SK-N-SH (cell line): ENCODE measurements around the gene SELENOP. TPM values are rescaled to one million over a fixed set of nuclear protein-coding genes. Genes with fewer than 3 reads are reported as not detected.

ENCODE experiments used
- CTCF ChIA-PET: fragments of 300-600, 350-600 bp; formaldehyde crosslinking; extraction: SDS; loops from one replicate; lab custom pipeline; 2021; lab: Yijun Ruan, JAX
- POLR2A ChIA-PET: fragments of 350-600 bp; sonication (Branson Sonifier 250); formaldehyde crosslinking; extraction: SDS; loops from one replicate; lab custom pipeline; 2020; ENCODE audit warnings: antibody characterized with exemption, inconsistent platforms; lab: Yijun Ruan, JAX
- DNase-seq: peaks from one replicate; pipeline ENCODE4 v3.0.0; 2012
- H2AFZ ChIP-seq: fragments of 200-600 bp; sonication (generic); 2 replicates; pipeline ENCODE4 v1.8.1; 2016; ENCODE audit warnings: antibody characterized with exemption, mild to moderate bottlenecking, low read depth
- H3F3A ChIP-seq: fragments of 200-600 bp; sonication (generic); replicated peaks from 2 replicates; pipeline ENCODE3; 2016; ENCODE audit warnings: antibody characterized with exemption, mild to moderate bottlenecking; ENCODE audit not compliant: insufficient read depth
- H3K27ac ChIP-seq, 2 experiments: fragments of 200-500 bp in 1 of 2; fragments of 200-600 bp in 1 of 2; sonication (Bioruptor generic) in 1 of 2; sonication (generic), shearing (Covaris generic) in 1 of 2; 2 replicates each; pipeline versions ENCODE4 v1.5.1 to v1.6.1; 2014 to 2016; ENCODE audit warnings: low read depth in 2 of 2, inconsistent platforms in 1 of 2, low read length in 1 of 2, mild to moderate bottlenecking in 1 of 2, mixed read lengths in 1 of 2
- H3K27me3 ChIP-seq: fragments of 200-600 bp; sonication (generic), shearing (Covaris generic); 2 replicates; pipeline ENCODE4 v1.6.1; 2016; ENCODE audit warnings: mixed run types; ENCODE audit not compliant: insufficient read depth
- H3K36me3 ChIP-seq, 2 experiments: fragments of 200-500 bp in 1 of 2; fragments of 200-600 bp in 1 of 2; sonication (Bioruptor generic) in 1 of 2; sonication (generic) in 1 of 2; replicated peaks in 1 of 2; 2 replicates each; pipeline versions ENCODE3 to v1.5.1; 2014 to 2016; ENCODE audit warnings: low read length in 1 of 2, mild to moderate bottlenecking in 1 of 2; ENCODE audit not compliant: insufficient read depth in 2 of 2, control insufficient read depth in 1 of 2
- H3K4me1 ChIP-seq, 2 experiments: fragments of 200-500 bp in 1 of 2; fragments of 200-600 bp in 1 of 2; sonication (Bioruptor generic) in 1 of 2; sonication (generic), shearing (Covaris generic) in 1 of 2; 2 replicates each; pipeline versions ENCODE4 v1.5.1 to v1.6.1; 2014 to 2016; ENCODE audit warnings: low read depth in 1 of 2, low read length in 1 of 2, mixed run types in 1 of 2; ENCODE audit not compliant: insufficient read depth in 2 of 2, control insufficient read depth in 1 of 2
- H3K4me2 ChIP-seq: fragments of 200-600 bp; sonication (generic), shearing (Covaris generic); 2 replicates; pipeline ENCODE4 v1.6.1; 2017; ENCODE audit warnings: mixed run types
- H3K4me3 ChIP-seq, 2 experiments: fragments of 200-500 bp in 1 of 2; fragments of 200-600 bp in 1 of 2; sonication (Bioruptor generic) in 1 of 2; sonication (generic), shearing (Covaris generic) in 1 of 2; 2 replicates each; pipeline versions ENCODE4 v1.5.1 to v1.8.1; 2014 to 2016; ENCODE audit warnings: low read depth in 2 of 2, inconsistent platforms in 1 of 2, low read length in 1 of 2, mild to moderate bottlenecking in 1 of 2, mixed read lengths in 1 of 2, moderate library complexity in 1 of 2
- H3K79me2 ChIP-seq: fragments of 200-600 bp; sonication (generic); 2 replicates; pipeline ENCODE4 v1.8.1; 2017; ENCODE audit warnings: mild to moderate bottlenecking; ENCODE audit not compliant: insufficient read depth
- H3K9ac ChIP-seq: fragments of 200-600 bp; sonication (generic); 2 replicates; pipeline ENCODE4 v1.6.1; 2017; ENCODE audit warnings: mixed run types
- H3K9me2 ChIP-seq: fragments of 200-600 bp; sonication (generic); 2 replicates; pipeline ENCODE4 v1.6.1; 2017; ENCODE audit warnings: mixed run types
- H3K9me3 ChIP-seq: fragments of 200-600 bp; sonication (generic); 2 replicates; pipeline ENCODE4 v1.6.1; 2017; ENCODE audit warnings: mixed run types, mild to moderate bottlenecking, moderate library complexity
- H4K20me1 ChIP-seq: fragments of 200-600 bp; sonication (generic); 2 replicates; pipeline ENCODE4 v1.6.1; 2017; ENCODE audit warnings: mild to moderate bottlenecking, mixed run types; ENCODE audit not compliant: insufficient read depth
- FOXM1 ChIP-seq: IDR thresholded peaks from 2 replicates; pipeline ENCODE4 v1.4.0; 2012; ENCODE audit warnings: low read depth, mild to moderate bottlenecking
- MAX ChIP-seq: IDR thresholded peaks from 2 replicates; pipeline ENCODE4 v1.4.0; 2012; ENCODE audit warnings: low read depth
- NFIC ChIP-seq: IDR thresholded peaks from 2 replicates; pipeline ENCODE4 v1.4.0; 2012; ENCODE audit warnings: borderline replicate concordance
- POLR2AphosphoS5 ChIP-seq: IDR thresholded peaks from 2 replicates; pipeline ENCODE4 v1.6.1; 2012; ENCODE audit warnings: low read depth, low read length
- RCOR1 ChIP-seq: fragments of 150-350 bp; IDR thresholded peaks from 2 replicates; pipeline ENCODE4 v1.6.1; 2017; ENCODE audit warnings: antibody characterized with exemption, low read length
- RXRA ChIP-seq: IDR thresholded peaks from 2 replicates; pipeline ENCODE4 v1.4.0; 2012; ENCODE audit warnings: low read depth, mild to moderate bottlenecking, borderline replicate concordance
- SIN3A ChIP-seq: IDR thresholded peaks from 2 replicates; pipeline ENCODE4 v1.6.1; 2012; ENCODE audit warnings: low read depth, mild to moderate bottlenecking, low read length, moderate library complexity, borderline replicate concordance
- SMC3 ChIP-seq: IDR thresholded peaks from 2 replicates; pipeline ENCODE4 v1.6.1; 2012; ENCODE audit warnings: low read depth, low read length, improper control_type of control experiment
- USF1 ChIP-seq: IDR thresholded peaks from 2 replicates; pipeline ENCODE4 v1.4.0; 2012; ENCODE audit warnings: low read depth, borderline replicate concordance
- USF2 ChIP-seq: fragments of 150-350 bp; IDR thresholded peaks from 2 replicates; pipeline ENCODE4 v1.6.1; 2017; ENCODE audit warnings: antibody characterized with exemption, low read length, low read depth, borderline replicate concordance
- WGBS: methylation state at CpG from one replicate; pipeline ENCODE4 v1.1.6; 2017; ENCODE audit warnings: low lambda C conversion rate; 5-methylcytosine and 5-hydroxymethylcytosine counted together
- polyA plus RNA-seq, 3 experiments: library from polyadenylated mRNA; depleted of rRNA; stranded (reverse); fragments of >200 nt; gene quantifications; 2 replicates each; pipeline ENCODE4 v1.2.3, GENCODE V29; 2012
- TF ChIP-seq, protein P1 (sequence below): fragments of 200-600 bp; sonication (generic); IDR thresholded peaks from 2 replicates; pipeline ENCODE4 v1.6.1; 2017; ENCODE audit warnings: antibody characterized with exemption, mild to moderate bottlenecking, moderate library complexity
- TF ChIP-seq, protein P2 (sequence below): IDR thresholded peaks from 2 replicates; pipeline ENCODE4; 2012

Gene SELENOP
- polyA plus RNA-seq, 1 of the 3 experiments (the other 2 are of a cell fraction) = 0.08 TPM

DNA sequence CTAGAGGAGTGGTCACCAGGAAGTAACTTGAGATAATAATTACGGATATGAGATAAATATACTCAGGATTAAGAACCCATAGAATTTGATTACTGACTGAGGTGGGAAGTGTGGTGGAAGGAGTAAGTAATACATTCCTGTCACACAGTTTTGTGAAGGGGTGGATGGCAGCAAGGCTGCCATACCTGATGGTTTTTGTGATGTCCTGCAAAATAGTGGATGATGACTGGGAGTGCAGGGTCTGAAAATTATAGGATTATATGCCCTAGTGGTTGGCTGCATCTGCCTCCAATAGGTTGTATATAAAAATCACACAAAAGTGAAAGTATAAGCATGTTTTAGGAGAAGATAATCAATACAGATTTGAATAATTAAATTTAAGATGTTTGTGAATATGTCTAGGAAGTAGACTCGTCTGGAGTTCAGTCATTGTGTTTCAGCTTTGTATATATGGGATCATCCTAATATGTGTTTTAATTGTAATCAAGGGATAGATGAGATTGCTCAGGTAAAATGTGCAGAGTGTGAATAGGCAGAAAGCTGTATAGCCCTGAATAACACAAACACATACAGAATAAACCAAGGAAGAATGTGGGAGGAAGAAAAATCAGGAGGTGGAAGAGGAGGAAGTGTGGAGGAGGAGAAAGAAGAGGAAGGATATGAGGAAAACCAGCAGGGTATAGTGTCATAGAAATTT, 5.5 kb downstream of the SELENOP start:
- ChIA-PET CTCF (no interaction called here), POLR2A (no interaction called here)
- no peaks in the 10 kb centered on the region for H3K9me2 ChIP-seq
- H3K4me3 ChIP-seq = no peak overlapping the region
- H3K9ac ChIP-seq = no peak overlapping the region
- H2AFZ ChIP-seq = no peak overlapping the region
- H3K27me3 ChIP-seq = no peaks in the 10 kb centered on the region
- no peaks in the 10 kb centered on the region for H3K36me3 ChIP-seq
- H3K9me3 ChIP-seq = no peaks in the 10 kb centered on the region
- no peak for TF ChIP-seq NFIC
- TF ChIP-seq, protein P1, sequence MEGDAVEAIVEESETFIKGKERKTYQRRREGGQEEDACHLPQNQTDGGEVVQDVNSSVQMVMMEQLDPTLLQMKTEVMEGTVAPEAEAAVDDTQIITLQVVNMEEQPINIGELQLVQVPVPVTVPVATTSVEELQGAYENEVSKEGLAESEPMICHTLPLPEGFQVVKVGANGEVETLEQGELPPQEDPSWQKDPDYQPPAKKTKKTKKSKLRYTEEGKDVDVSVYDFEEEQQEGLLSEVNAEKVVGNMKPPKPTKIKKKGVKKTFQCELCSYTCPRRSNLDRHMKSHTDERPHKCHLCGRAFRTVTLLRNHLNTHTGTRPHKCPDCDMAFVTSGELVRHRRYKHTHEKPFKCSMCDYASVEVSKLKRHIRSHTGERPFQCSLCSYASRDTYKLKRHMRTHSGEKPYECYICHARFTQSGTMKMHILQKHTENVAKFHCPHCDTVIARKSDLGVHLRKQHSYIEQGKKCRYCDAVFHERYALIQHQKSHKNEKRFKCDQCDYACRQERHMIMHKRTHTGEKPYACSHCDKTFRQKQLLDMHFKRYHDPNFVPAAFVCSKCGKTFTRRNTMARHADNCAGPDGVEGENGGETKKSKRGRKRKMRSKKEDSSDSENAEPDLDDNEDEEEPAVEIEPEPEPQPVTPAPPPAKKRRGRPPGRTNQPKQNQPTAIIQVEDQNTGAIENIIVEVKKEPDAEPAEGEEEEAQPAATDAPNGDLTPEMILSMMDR = no peak
- no peak for TF ChIP-seq POLR2AphosphoS5
- no peak for TF ChIP-seq MAX
- TF ChIP-seq SMC3 = no peak
- no peak for TF ChIP-seq USF2
- TF ChIP-seq SIN3A = no peak
- TF ChIP-seq RCOR1 = no peak
- no peak for TF ChIP-seq USF1
- no peak for TF ChIP-seq FOXM1
- TF ChIP-seq, protein P2, sequence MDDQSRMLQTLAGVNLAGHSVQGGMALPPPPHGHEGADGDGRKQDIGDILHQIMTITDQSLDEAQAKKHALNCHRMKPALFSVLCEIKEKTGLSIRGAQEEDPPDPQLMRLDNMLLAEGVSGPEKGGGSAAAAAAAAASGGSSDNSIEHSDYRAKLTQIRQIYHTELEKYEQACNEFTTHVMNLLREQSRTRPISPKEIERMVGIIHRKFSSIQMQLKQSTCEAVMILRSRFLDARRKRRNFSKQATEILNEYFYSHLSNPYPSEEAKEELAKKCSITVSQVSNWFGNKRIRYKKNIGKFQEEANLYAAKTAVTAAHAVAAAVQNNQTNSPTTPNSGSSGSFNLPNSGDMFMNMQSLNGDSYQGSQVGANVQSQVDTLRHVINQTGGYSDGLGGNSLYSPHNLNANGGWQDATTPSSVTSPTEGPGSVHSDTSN = no peak
- TF ChIP-seq RXRA = no peak
- H3F3A ChIP-seq = no peaks in the 10 kb centered on the region
- no peaks in the 10 kb centered on the region for H3K79me2 ChIP-seq
- no peaks in the 10 kb centered on the region for H4K20me1 ChIP-seq
- H3K4me2 ChIP-seq = no peak overlapping the region
- 63% methylated on average over 2 of the region's 2 CpGs for WGBS
- no peaks in the 10 kb centered on the region for H3K4me1 ChIP-seq
- no peak overlapping the region for H3K27ac ChIP-seq
- DNase-seq = no peak
